Hematopoietic multipotent progenitor cell treated with erythropoietin and hydrocortisone succinate and interleukin-3 and kit ligand, for 8 days (in vitro differentiated cells): Measurements from ENCODE around the gene DHX34.
A peak's percentile ranks its signal among the peaks of the same experiment; 100 is the strongest.

Source experiments
- DNase-seq: peaks from one replicate; pipeline ENCODE4 v3.0.0-alpha.2; 2015

DHX34 gene

GRCh38 chr19:47419030-47419783 is 70.1 kb downstream of the DHX34 start, which contains the start of gene MEIS3:
TSS of gene MEIS3 (minus strand) at chr19:47419527. CDS start at chr19:47419081, 446 bp downstream.
- DNase-seq = no peak

- DNase-seq = no peak
Measured at GRCh38 chr19:47419789-47420188, 70.7 kb downstream of the DHX34 start.

- DNase-seq = no peak
Measured at GRCh38 chr19:47421244-47421786, 72.2 kb downstream of the DHX34 start.

- no peak for DNase-seq
Measured at GRCh38 chr19:47421844-47422395, 72.8 kb downstream of the DHX34 start.

- DNase-seq = no peak
Measured at GRCh38 chr19:47422417-47423163, 73.5 kb downstream of the DHX34 start.

GRCh38 chr19:47423203-47423882 is 74.2 kb downstream of the DHX34 start:
- no peak for DNase-seq

- DNase-seq = peak; percentile 67
Measured at GRCh38 chr19:47427241-47428176, 78.4 kb downstream of the DHX34 start.

- peak; percentile 98 for DNase-seq
Measured at GRCh38 chr19:47428177-47428894, 79.2 kb downstream of the DHX34 start.

GRCh38 chr19:47429140-47429793 is 80.2 kb downstream of the DHX34 start:
- DNase-seq = no peak

GRCh38 chr19:47430041-47430802 is 81.1 kb downstream of the DHX34 start:
- peak; percentile 30 for DNase-seq

GRCh38 chr19:47432091-47432490 is 83.0 kb downstream of the DHX34 start:
- no peak for DNase-seq
